Panc1 (cell line): ENCODE results near the gene SYT11. TPM values are rescaled to one million over a fixed set of nuclear protein-coding genes. Genes with fewer than 3 reads are reported as not detected.
"Not testable (repeated sequence)": the region's sequence is repeated elsewhere in the genome, so short reads cannot be mapped to it uniquely, and the experiment has no call there.

Experiments
- ATAC-seq: fragments of 200-7000 bp; cut with Tn5 transposase; 2 replicates; pipeline ENCODE4 v1.9.1; 2020; ENCODE audit warnings: mild to moderate bottlenecking, moderate library complexity
- BruUV-seq: library from RNA; stranded (reverse); fragments of 400-500 nt; replicated peaks from 2 replicates; lab custom pipeline; 2021; lab: Mats Ljungman, UMichigan
- CTCF ChIA-PET: fragments of 300-600 bp; sonication (Branson Sonifier 250); formaldehyde crosslinking; loops from one replicate; lab custom pipeline; 2022; ENCODE audit warnings: antibody characterized with exemption; lab: Charles Lee
- POLR2A ChIA-PET: fragments of 300-600 bp; sonication (Branson Sonifier 250); formaldehyde crosslinking; loops from one replicate; lab custom pipeline; 2022; ENCODE audit warnings: antibody characterized with exemption; lab: Charles Lee
- DNase-seq: peaks from one replicate; pipeline ENCODE4 v3.0.0-alpha.2; 2010; ENCODE audit warnings: low read depth, low spot score
- H3K27ac ChIP-seq: 2 replicates; pipeline ENCODE4 v1.5.1; 2011; ENCODE audit warnings: mild to moderate bottlenecking, low read length, inconsistent platforms
- H3K27me3 ChIP-seq: fragments of 200-500 bp; sonication (Bioruptor generic); 2 replicates; pipeline ENCODE4 v1.6.0; 2014; ENCODE audit warnings: low read length, inconsistent platforms; ENCODE audit not compliant: control insufficient read depth, insufficient read depth
- H3K36me3 ChIP-seq: fragments of 200-500 bp; sonication (Bioruptor generic); 2 replicates; pipeline ENCODE4 v1.5.1; 2014; ENCODE audit warnings: inconsistent platforms, mild to moderate bottlenecking, low read length, moderate library complexity; ENCODE audit not compliant: control insufficient read depth, insufficient read depth
- H3K4me1 ChIP-seq: 2 replicates; pipeline ENCODE4 v1.5.1; 2011; ENCODE audit warnings: inconsistent platforms, mild to moderate bottlenecking, low read length, moderate library complexity; ENCODE audit not compliant: control insufficient read depth, insufficient read depth
- H3K4me3 ChIP-seq, 2 experiments: 2 replicates each; pipeline ENCODE4 v1.5.1; 2011 to 2012; ENCODE audit warnings: low read depth in 2 of 2, low read length in 2 of 2, mild to moderate bottlenecking in 2 of 2, inconsistent platforms in 1 of 2, moderate library complexity in 1 of 2
- H3K9me3 ChIP-seq: fragments of 200-500 bp; sonication (Bioruptor generic); 2 replicates; pipeline ENCODE4 v1.5.1; 2014; ENCODE audit warnings: low read depth, mild to moderate bottlenecking, inconsistent platforms, low read length, moderate library complexity; ENCODE audit not compliant: control insufficient read depth, insufficient read depth
- CTCF ChIP-seq: fragments of 450-650 bp; IDR thresholded peaks from 2 replicates; pipeline ENCODE4 v1.5.1; 2017; ENCODE audit warnings: mild to moderate bottlenecking
- POLR2AphosphoS5 ChIP-seq: IDR thresholded peaks from 2 replicates; pipeline ENCODE4 v1.6.1; 2012; ENCODE audit warnings: mild to moderate bottlenecking, low read depth, low read length, moderate library complexity
- SIN3A ChIP-seq: IDR thresholded peaks from 2 replicates; pipeline ENCODE4 v1.6.1; 2012; ENCODE audit warnings: low read depth, mild to moderate bottlenecking, low read length, moderate library complexity, borderline replicate concordance; ENCODE audit not compliant: insufficient read depth
- TCF7L2 ChIP-seq: IDR thresholded peaks from 2 replicates; pipeline ENCODE4 v1.6.1; 2011; ENCODE audit warnings: mild to moderate bottlenecking, low read depth, low read length, inconsistent platforms
- in situ Hi-C: cut with HindIII; loops from 2 replicates; pipeline ENCODE4 v1.10.0; 2016; ENCODE audit warnings: low sequenced_read_pairs, low pct_unique_long_range_greater_than_20kb
- intact Hi-C: fragments of 100-400 bp; cut with micrococcal nuclease; formaldehyde crosslinking; loops from one replicate; pipeline ENCODE4 v1.10.0; 2022; ENCODE audit not compliant: unreplicated experiment
- total RNA-seq: library from RNA; stranded (reverse); gene quantifications from one replicate; pipeline ENCODE4 v1.2.1, GENCODE V29; 2021; ENCODE audit not compliant: unreplicated experiment
- TF ChIP-seq, protein P1 (sequence below), 2 experiments: IDR thresholded peaks; 2 replicates each; pipeline ENCODE4 v1.6.1; 2011 to 2012; ENCODE audit warnings: low read depth in 2 of 2, control low read depth in 1 of 2, low read length in 1 of 2, mild to moderate bottlenecking in 1 of 2, moderate library complexity in 1 of 2; ENCODE audit not compliant: insufficient read depth in 1 of 2

SYT11 gene
- total RNA-seq, 1 experiment from 2014 or later: 4.0 TPM

DNA sequence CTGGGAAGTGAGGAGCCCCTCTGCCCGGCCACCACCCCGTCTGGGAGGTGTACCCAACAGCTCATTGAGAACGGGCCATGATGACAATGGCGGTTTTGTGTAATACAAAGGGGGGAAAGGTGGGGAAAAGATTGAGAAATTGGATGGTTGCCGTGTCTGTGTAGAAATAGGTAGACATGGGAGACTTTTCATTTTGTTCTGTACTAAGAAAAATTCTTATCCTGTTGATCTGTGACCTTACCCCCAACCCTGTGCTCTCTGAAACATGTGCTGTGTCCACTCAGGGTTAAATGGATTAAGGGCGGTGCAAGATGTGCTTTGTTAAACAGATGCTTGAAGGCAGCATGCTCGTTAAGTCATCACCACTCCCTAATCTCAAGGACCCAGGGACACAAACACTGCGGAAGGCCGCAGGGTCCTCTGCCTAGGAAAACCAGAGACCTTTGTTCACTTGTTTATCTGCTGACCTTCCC is 24.4 kb upstream of the SYT11 start:
- in situ Hi-C loops, H3K9me3 ChIP-seq, CTCF ChIA-PET, intact Hi-C loops, H3K27ac ChIP-seq, POLR2A ChIA-PET, BruUV-seq, ATAC-seq, H3K4me3 ChIP-seq, DNase-seq, H3K36me3 ChIP-seq, H3K27me3 ChIP-seq, H3K4me1 ChIP-seq: not testable (repeated sequence)

GRCh38 chr1:155835548-155835947 is 23.8 kb upstream of the SYT11 start:
- ChIA-PET CTCF (no interaction called here), POLR2A (no interaction called here)
- H3K9me3 ChIP-seq: no peaks in the 10 kb centered on the region
- no peak overlapping the region for H3K27ac ChIP-seq
- in situ Hi-C loops: no loop called here
- H3K4me3 ChIP-seq: no peak overlapping the region
- H3K27me3 ChIP-seq: no peaks in the 10 kb centered on the region
- TF ChIP-seq SIN3A (no peak), TCF7L2 (no peak), CTCF (no peak), POLR2AphosphoS5 (no peak)
- TF ChIP-seq, protein P1, sequence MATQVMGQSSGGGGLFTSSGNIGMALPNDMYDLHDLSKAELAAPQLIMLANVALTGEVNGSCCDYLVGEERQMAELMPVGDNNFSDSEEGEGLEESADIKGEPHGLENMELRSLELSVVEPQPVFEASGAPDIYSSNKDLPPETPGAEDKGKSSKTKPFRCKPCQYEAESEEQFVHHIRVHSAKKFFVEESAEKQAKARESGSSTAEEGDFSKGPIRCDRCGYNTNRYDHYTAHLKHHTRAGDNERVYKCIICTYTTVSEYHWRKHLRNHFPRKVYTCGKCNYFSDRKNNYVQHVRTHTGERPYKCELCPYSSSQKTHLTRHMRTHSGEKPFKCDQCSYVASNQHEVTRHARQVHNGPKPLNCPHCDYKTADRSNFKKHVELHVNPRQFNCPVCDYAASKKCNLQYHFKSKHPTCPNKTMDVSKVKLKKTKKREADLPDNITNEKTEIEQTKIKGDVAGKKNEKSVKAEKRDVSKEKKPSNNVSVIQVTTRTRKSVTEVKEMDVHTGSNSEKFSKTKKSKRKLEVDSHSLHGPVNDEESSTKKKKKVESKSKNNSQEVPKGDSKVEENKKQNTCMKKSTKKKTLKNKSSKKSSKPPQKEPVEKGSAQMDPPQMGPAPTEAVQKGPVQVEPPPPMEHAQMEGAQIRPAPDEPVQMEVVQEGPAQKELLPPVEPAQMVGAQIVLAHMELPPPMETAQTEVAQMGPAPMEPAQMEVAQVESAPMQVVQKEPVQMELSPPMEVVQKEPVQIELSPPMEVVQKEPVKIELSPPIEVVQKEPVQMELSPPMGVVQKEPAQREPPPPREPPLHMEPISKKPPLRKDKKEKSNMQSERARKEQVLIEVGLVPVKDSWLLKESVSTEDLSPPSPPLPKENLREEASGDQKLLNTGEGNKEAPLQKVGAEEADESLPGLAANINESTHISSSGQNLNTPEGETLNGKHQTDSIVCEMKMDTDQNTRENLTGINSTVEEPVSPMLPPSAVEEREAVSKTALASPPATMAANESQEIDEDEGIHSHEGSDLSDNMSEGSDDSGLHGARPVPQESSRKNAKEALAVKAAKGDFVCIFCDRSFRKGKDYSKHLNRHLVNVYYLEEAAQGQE (IDR thresholded peaks at IDR 0.05; ENCODE audit: insufficient read depth in 1 of 2, low read depth in 2 of 2, low read length in 1 of 2): no peak
- DNase-seq (no peak), ATAC-seq (no peak)
- BruUV-seq: no TSS peak
- H3K36me3 ChIP-seq: no peaks in the 10 kb centered on the region
- H3K4me1 ChIP-seq: peaks cover 3% of the 10 kb centered on the region
- intact Hi-C loops: no loop called here

DNA sequence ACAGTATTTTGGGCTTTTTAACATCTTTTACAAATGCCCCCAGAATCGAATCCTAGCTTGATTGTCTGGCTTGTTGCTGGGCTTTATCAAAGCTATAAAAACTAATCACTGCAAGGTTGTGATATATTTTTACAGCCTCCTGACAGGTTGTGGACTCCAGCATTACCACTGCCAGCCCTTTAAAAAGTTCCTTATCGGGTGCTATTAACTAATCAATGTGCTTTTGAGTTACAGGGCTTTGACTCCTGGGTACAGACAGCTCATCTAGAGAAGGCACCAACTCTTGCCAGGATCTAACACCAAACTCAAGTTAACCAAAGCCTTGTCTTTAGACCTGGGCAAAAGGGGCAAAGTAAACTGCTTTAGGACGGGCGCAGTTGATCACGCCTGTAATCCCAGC is 19.0 kb upstream of the SYT11 start:
- ATAC-seq: no peak
- H3K27me3 ChIP-seq: no peaks in the 10 kb centered on the region
- H3K36me3 ChIP-seq: no peaks in the 10 kb centered on the region
- in situ Hi-C loops (no loop called here), intact Hi-C loops (no loop called here)
- H3K4me3 ChIP-seq: no peak overlapping the region
- no peak for TF ChIP-seq SIN3A
- TF ChIP-seq, protein P1 (IDR thresholded peaks at IDR 0.05; ENCODE audit: insufficient read depth in 1 of 2, low read depth in 2 of 2, low read length in 1 of 2): no peak
- TF ChIP-seq CTCF: no peak
- TF ChIP-seq POLR2AphosphoS5: no peak
- no peak for TF ChIP-seq TCF7L2
- no peaks in the 10 kb centered on the region for H3K9me3 ChIP-seq
- DNase-seq: no peak
- ChIA-PET CTCF (no interaction called here), POLR2A (no interaction called here)
- no TSS peak for BruUV-seq
- H3K4me1 ChIP-seq: no peaks in the 10 kb centered on the region
- no peak overlapping the region for H3K27ac ChIP-seq
